HL-60 (cell line): Measurements from ENCODE around the gene SLC30A4.

Experiments used
- DNase-seq, 2 experiments: peaks; one replicate each; pipeline ENCODE4 v3.0.0-alpha.2; 2010 to 2020; ENCODE audit warnings: low read depth in 1 of 2, low spot score in 1 of 2
- H3K27ac ChIP-seq: fragments of 250-450 bp; sonication (Bioruptor Pico); replicated peaks from 2 replicates; pipeline ENCODE4 v1.5.1; 2020; ENCODE audit warnings: mild to moderate bottlenecking, moderate library complexity
- H3K27me3 ChIP-seq: fragments of 250-450 bp; sonication (Bioruptor Pico); 2 replicates; pipeline ENCODE4 v1.5.1; 2021; ENCODE audit warnings: mild to moderate bottlenecking, moderate library complexity; ENCODE audit not compliant: insufficient read depth, poor library complexity, severe bottlenecking
- H3K4me3 ChIP-seq: replicated peaks from 2 replicates; pipeline ENCODE4 v1.5.1; 2011; ENCODE audit warnings: mild to moderate bottlenecking, control low read depth, low read length; ENCODE audit not compliant: insufficient read depth
- CTCF ChIP-seq: IDR thresholded peaks from one replicate; pipeline ENCODE4 v1.5.1; 2011; ENCODE audit warnings: low read length, control low read depth, inconsistent platforms; ENCODE audit not compliant: insufficient read depth
- GABPA ChIP-seq: IDR thresholded peaks from 2 replicates; pipeline ENCODE4 v1.6.1; 2012; ENCODE audit warnings: low read depth
- POLR2AphosphoS5 ChIP-seq: IDR thresholded peaks from 2 replicates; pipeline ENCODE4 v1.6.1; 2012; ENCODE audit warnings: low read depth
- SPI1 ChIP-seq: IDR thresholded peaks from 2 replicates; pipeline ENCODE4 v1.6.1; 2012; ENCODE audit warnings: low read depth, mild to moderate bottlenecking, borderline replicate concordance
- TF ChIP-seq, protein P1 (sequence below): IDR thresholded peaks from 2 replicates; pipeline ENCODE4 v1.6.1; 2012; ENCODE audit warnings: low read depth; ENCODE audit not compliant: insufficient replicate concordance

Gene SLC30A4

DNA sequence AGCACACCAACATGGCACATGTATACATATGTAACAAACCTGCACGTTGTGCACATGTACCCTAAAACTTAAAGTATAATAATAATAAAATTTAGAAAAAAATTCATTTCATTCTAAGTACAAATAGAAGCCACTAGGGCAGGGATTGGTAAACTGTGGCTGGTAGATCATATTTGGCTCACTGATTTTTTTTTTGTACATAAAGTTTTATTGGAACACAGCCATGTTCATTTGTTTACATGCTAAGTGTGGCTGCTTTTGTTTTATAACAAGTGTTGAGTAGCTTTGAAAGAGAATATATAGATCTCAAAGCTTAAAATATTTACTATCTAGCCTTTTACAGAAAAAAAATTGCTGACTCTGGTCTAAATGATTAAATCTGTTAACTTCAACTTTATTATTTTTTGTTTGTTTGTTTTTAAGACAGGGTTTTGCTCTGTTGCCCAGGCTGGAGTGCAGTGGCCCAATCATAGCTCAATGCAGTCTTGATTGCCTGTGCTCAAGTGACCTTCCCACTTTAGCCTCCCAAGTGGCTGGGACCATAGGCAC is 32.8 kb downstream of the SLC30A4 start:
- no peak overlapping the region for H3K27ac ChIP-seq
- no peak overlapping the region for H3K4me3 ChIP-seq
- TF ChIP-seq POLR2AphosphoS5, result no peak
- TF ChIP-seq CTCF, result no peak
- no peak for TF ChIP-seq SPI1
- no peak for TF ChIP-seq GABPA
- TF ChIP-seq, protein P1, sequence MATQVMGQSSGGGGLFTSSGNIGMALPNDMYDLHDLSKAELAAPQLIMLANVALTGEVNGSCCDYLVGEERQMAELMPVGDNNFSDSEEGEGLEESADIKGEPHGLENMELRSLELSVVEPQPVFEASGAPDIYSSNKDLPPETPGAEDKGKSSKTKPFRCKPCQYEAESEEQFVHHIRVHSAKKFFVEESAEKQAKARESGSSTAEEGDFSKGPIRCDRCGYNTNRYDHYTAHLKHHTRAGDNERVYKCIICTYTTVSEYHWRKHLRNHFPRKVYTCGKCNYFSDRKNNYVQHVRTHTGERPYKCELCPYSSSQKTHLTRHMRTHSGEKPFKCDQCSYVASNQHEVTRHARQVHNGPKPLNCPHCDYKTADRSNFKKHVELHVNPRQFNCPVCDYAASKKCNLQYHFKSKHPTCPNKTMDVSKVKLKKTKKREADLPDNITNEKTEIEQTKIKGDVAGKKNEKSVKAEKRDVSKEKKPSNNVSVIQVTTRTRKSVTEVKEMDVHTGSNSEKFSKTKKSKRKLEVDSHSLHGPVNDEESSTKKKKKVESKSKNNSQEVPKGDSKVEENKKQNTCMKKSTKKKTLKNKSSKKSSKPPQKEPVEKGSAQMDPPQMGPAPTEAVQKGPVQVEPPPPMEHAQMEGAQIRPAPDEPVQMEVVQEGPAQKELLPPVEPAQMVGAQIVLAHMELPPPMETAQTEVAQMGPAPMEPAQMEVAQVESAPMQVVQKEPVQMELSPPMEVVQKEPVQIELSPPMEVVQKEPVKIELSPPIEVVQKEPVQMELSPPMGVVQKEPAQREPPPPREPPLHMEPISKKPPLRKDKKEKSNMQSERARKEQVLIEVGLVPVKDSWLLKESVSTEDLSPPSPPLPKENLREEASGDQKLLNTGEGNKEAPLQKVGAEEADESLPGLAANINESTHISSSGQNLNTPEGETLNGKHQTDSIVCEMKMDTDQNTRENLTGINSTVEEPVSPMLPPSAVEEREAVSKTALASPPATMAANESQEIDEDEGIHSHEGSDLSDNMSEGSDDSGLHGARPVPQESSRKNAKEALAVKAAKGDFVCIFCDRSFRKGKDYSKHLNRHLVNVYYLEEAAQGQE, result no peak
- H3K27me3 ChIP-seq, result no peaks in the 10 kb centered on the region
- DNase-seq, result no peak

GRCh38 chr15:45486317-45486716 is 36.2 kb downstream of the SLC30A4 start:
- H3K4me3 ChIP-seq, result no peak overlapping the region
- TF ChIP-seq CTCF, result no peak
- TF ChIP-seq, protein P1, result no peak
- TF ChIP-seq GABPA, result no peak
- no peak for TF ChIP-seq SPI1
- TF ChIP-seq POLR2AphosphoS5, result no peak
- H3K27ac ChIP-seq, result no peak overlapping the region

GRCh38 chr15:45481135-45481534 is 41.4 kb downstream of the SLC30A4 start:
- peaks cover 4% of the 10 kb centered on the region for H3K27me3 ChIP-seq

More at GRCh38 chr15:45486317-45486716, 36.2 kb downstream of the SLC30A4 start:
- DNase-seq, result no peak
- H3K27me3 ChIP-seq, result no peaks in the 10 kb centered on the region

More at GRCh38 chr15:45481135-45481534, 41.4 kb downstream of the SLC30A4 start:
- no peak for DNase-seq
- H3K27ac ChIP-seq, result no peak overlapping the region
- TF ChIP-seq CTCF (no peak), SPI1 (no peak), POLR2AphosphoS5 (no peak), GABPA (no peak)
- TF ChIP-seq, protein P1, result no peak
- no peak overlapping the region for H3K4me3 ChIP-seq
